ENCODE results near the gene PDXDC1.
A peak's percentile ranks its signal among the peaks of the same experiment; 100 is the strongest.
"Not testable (repeated sequence)": the region's sequence is repeated elsewhere in the genome, so short reads cannot be mapped to it uniquely, and the experiment has no call there.

The PDXDC1 gene

DNA sequence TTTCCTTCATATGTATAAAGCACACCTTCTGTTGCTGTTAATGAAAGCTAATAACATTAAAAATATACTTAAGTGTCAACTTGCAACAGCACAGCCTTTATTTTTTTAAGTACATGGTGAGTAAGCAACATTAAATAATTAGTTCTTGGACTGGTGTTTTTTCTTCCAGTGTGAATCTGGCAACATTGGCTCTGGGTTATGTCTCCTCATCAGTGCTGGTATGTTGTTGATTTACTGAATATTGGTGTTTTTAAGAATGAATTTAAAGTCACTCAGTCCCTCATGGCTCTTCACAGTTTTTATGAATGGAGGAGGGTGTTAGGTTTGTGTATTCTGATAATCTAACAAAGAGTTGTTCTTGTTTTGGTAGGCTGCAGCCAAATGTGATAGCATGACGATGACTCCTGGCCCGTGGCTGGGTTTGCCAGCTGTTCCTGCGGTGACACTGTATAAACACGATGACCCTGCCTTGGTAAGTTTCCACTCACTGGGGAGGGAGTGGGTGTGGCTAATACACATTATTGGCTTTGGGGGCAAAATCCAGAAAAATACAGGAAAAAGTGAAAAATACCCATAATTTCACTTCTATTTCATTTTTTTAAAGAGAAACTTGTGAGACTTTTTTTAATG, 42.2 kb downstream of the PDXDC1 start:
- H3K4me3 ChIP-seq (ENCODE audit: control insufficient read depth in 1 of 7, extremely low read depth in 1 of 7, insufficient read depth in 4 of 7, low read depth in 2 of 7, low read length in 6 of 7); POLR2A ChIA-PET; H3K27ac ChIP-seq (ENCODE audit: insufficient read depth in 1 of 2, low read depth in 1 of 2, low read length in 2 of 2, poor library complexity in 1 of 2, severe bottlenecking in 2 of 2); DNase-seq; H3K9me3 ChIP-seq (ENCODE audit: control extremely low read depth in 1 of 5, control insufficient read depth in 4 of 5, insufficient read depth in 2 of 5, low read depth in 1 of 5, low read length in 4 of 5); H3K27me3 ChIP-seq (replicated peaks in 2 of 5; ENCODE audit: control insufficient read depth in 4 of 5, insufficient read depth in 5 of 5, low read length in 4 of 5); CTCF ChIA-PET: not testable (repeated sequence)
- H3K36me3 ChIP-seq (ENCODE audit: control insufficient read depth in 4 of 4, insufficient read depth in 4 of 4, low read length in 3 of 4) = peaks cover 5 to 33% (median 6%) of the 10 kb centered on the region in 4 experiments
- no CpG with 5 or more reads among the region's 4 CpGs for WGBS (ENCODE audit: insufficient coverage)
- H3K4me1 ChIP-seq (ENCODE audit: control extremely low read depth in 1 of 4, control insufficient read depth in 4 of 4, insufficient read depth in 4 of 4, low read length in 3 of 4) = peaks cover 0 to 14% (median 10%) of the 10 kb centered on the region in 4 experiments

DNA sequence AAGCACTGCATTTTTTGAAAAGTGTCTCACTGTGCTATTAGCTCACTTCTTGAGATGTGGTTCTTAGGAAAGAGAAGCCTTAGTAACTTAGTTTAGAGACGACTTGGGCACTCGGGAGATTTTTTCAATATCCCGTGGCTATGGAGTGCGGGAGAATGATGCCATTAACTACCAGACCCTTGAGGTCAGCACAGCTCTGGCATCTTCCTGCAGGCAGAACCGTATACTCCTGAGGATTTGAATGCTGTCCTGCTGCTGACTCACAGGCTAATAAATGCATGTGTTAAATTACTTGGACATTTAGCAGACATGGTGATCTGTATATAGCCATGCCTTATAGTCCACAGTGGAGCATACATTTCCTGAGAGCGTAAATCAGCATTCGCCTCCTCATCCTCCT, 46.6 kb downstream of the PDXDC1 start:
- H3K4me1 ChIP-seq (ENCODE audit: control extremely low read depth in 1 of 4, control insufficient read depth in 4 of 4, insufficient read depth in 4 of 4, low read length in 3 of 4); H3K9me3 ChIP-seq (ENCODE audit: control extremely low read depth in 1 of 5, control insufficient read depth in 4 of 5, insufficient read depth in 2 of 5, low read depth in 1 of 5, low read length in 4 of 5); H3K27ac ChIP-seq (ENCODE audit: insufficient read depth in 1 of 2, low read depth in 1 of 2, low read length in 2 of 2, poor library complexity in 1 of 2, severe bottlenecking in 2 of 2); POLR2A ChIA-PET; H3K4me3 ChIP-seq (ENCODE audit: control insufficient read depth in 1 of 7, extremely low read depth in 1 of 7, insufficient read depth in 4 of 7, low read depth in 2 of 7, low read length in 6 of 7); DNase-seq; H3K27me3 ChIP-seq (replicated peaks in 2 of 5; ENCODE audit: control insufficient read depth in 4 of 5, insufficient read depth in 5 of 5, low read length in 4 of 5): not testable (repeated sequence)
- peaks cover 8 to 51% (median 25%) of the 10 kb centered on the region in 4 experiments for H3K36me3 ChIP-seq (ENCODE audit: control insufficient read depth in 4 of 4, insufficient read depth in 4 of 4, low read length in 3 of 4)
- WGBS (ENCODE audit: insufficient coverage) = 94% methylated on average over 6 of the region's 7 CpGs
- CTCF ChIA-PET = interaction anchor here (1.2 kb wide), 1 partner anchor 15 kb away, joined by 3 read pairs; no protein-coding TSS in a partner anchor

DNA sequence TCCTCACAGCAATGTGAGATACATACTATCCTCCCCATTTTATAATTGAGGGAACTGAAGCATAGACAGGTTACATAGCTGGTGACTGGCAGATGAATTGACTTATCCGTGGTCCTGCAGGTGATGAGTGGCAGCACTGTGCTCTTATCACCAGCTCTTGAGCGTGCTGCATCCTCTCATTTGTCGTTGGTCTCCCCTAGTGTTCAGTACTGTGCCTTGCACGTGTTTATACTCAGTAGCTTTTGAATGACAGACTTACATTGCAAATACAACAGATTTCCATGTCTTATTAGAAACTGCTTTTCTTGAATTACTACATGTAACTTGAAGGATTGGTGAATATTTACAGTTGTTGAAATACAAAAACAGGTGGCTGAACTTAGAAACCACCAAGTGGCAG, 47.4 kb downstream of the PDXDC1 start:
- H3K9me3 ChIP-seq (ENCODE audit: control extremely low read depth in 1 of 5, control insufficient read depth in 4 of 5, insufficient read depth in 2 of 5, low read depth in 1 of 5, low read length in 4 of 5); POLR2A ChIA-PET; H3K27me3 ChIP-seq (replicated peaks in 2 of 5; ENCODE audit: control insufficient read depth in 4 of 5, insufficient read depth in 5 of 5, low read length in 4 of 5); H3K4me3 ChIP-seq (ENCODE audit: control insufficient read depth in 1 of 7, extremely low read depth in 1 of 7, insufficient read depth in 4 of 7, low read depth in 2 of 7, low read length in 6 of 7); H3K4me1 ChIP-seq (ENCODE audit: control extremely low read depth in 1 of 4, control insufficient read depth in 4 of 4, insufficient read depth in 4 of 4, low read length in 3 of 4); H3K27ac ChIP-seq (ENCODE audit: insufficient read depth in 1 of 2, low read depth in 1 of 2, low read length in 2 of 2, poor library complexity in 1 of 2, severe bottlenecking in 2 of 2): not testable (repeated sequence)
- CTCF ChIA-PET = interaction anchor here (1.2 kb wide), 1 partner anchor 15 kb away, joined by 3 read pairs; no protein-coding TSS in a partner anchor
- DNase-seq = peak; percentile 80 to 94 (median 94)
- 37% methylated on average over 3 of the region's 4 CpGs for WGBS (ENCODE audit: insufficient coverage)
- peaks cover 7 to 50% (median 26%) of the 10 kb centered on the region in 4 experiments for H3K36me3 ChIP-seq (ENCODE audit: control insufficient read depth in 4 of 4, insufficient read depth in 4 of 4, low read length in 3 of 4)

- CTCF ChIA-PET; H3K9me3 ChIP-seq (ENCODE audit: control extremely low read depth in 1 of 5, control insufficient read depth in 4 of 5, insufficient read depth in 2 of 5, low read depth in 1 of 5, low read length in 4 of 5); H3K4me1 ChIP-seq (ENCODE audit: control extremely low read depth in 1 of 4, control insufficient read depth in 4 of 4, insufficient read depth in 4 of 4, low read length in 3 of 4); DNase-seq; POLR2A ChIA-PET; H3K27me3 ChIP-seq (replicated peaks in 2 of 5; ENCODE audit: control insufficient read depth in 4 of 5, insufficient read depth in 5 of 5, low read length in 4 of 5); H3K4me3 ChIP-seq (ENCODE audit: control insufficient read depth in 1 of 7, extremely low read depth in 1 of 7, insufficient read depth in 4 of 7, low read depth in 2 of 7, low read length in 6 of 7); H3K27ac ChIP-seq (ENCODE audit: insufficient read depth in 1 of 2, low read depth in 1 of 2, low read length in 2 of 2, poor library complexity in 1 of 2, severe bottlenecking in 2 of 2): not testable (repeated sequence)
- H3K36me3 ChIP-seq (ENCODE audit: control insufficient read depth in 4 of 4, insufficient read depth in 4 of 4, low read length in 3 of 4) = peaks cover 3 to 52% (median 29%) of the 10 kb centered on the region in 4 experiments
- WGBS (ENCODE audit: insufficient coverage) = 98% methylated on average over 10 of the region's 13 CpGs
These were observed 48.7 kb downstream of the PDXDC1 start for GRCh38 chr16:15023381-15024077.

DNA sequence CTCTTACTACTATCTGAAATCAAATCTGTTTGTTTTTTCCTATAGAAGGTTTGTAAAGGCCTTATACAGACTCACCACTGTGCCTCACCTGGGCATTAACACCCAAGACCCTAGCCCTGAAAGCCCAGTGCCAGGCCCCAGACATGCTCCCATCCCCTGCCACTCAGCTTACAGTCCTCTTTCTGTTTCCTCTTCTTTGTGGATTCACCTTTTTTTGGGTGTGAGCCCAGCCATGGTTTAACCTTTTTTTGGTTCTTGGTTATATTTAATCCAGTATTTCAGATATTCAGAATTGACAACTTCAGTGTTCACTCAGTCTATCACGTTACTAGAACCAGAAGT, 50.0 kb downstream of the PDXDC1 start:
- POLR2A ChIA-PET; H3K4me1 ChIP-seq (ENCODE audit: control extremely low read depth in 1 of 4, control insufficient read depth in 4 of 4, insufficient read depth in 4 of 4, low read length in 3 of 4); H3K9me3 ChIP-seq (ENCODE audit: control extremely low read depth in 1 of 5, control insufficient read depth in 4 of 5, insufficient read depth in 2 of 5, low read depth in 1 of 5, low read length in 4 of 5); CTCF ChIA-PET; H3K4me3 ChIP-seq (ENCODE audit: control insufficient read depth in 1 of 7, extremely low read depth in 1 of 7, insufficient read depth in 4 of 7, low read depth in 2 of 7, low read length in 6 of 7); H3K27ac ChIP-seq (ENCODE audit: insufficient read depth in 1 of 2, low read depth in 1 of 2, low read length in 2 of 2, poor library complexity in 1 of 2, severe bottlenecking in 2 of 2); H3K27me3 ChIP-seq (replicated peaks in 2 of 5; ENCODE audit: control insufficient read depth in 4 of 5, insufficient read depth in 5 of 5, low read length in 4 of 5); DNase-seq: not testable (repeated sequence)
- peaks cover 3 to 53% (median 30%) of the 10 kb centered on the region in 4 experiments for H3K36me3 ChIP-seq (ENCODE audit: control insufficient read depth in 4 of 4, insufficient read depth in 4 of 4, low read length in 3 of 4)
- WGBS (ENCODE audit: insufficient coverage) = no CpG with 5 or more reads among the region's 1 CpG

DNA sequence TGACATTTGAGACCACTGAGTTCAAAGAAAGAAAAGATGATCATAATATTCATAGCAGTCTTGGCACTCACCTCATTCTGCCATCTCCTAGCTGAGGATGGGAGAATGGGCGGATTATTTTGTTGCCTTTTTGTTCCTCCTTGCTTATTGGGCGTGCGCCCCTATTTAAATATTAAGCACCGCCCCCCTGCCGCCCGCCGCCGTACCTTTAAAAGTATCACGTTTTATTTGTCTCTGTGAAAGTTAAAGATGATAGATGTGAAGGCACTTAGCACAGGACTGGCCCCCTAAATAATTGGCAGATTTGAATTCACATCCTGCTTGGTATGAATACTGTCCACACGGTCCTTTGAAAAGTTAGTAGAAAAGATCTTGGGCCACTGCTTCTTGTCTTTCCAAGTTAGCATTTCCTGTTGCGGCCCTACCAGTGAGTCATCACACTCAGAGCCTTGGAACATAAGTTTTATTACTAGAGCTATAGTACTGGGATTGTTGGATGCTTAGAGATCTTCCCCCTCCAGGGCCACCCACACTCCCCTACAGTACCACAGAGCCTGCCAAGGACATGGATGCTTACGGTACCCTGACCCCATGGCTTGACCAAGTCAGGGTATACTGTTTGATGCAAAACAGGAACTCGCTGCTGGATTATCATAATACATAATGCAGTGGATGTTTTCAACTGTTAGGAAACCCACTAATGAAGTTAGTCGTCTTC, 50.6 kb downstream of the PDXDC1 start:
- DNase-seq = peak in 2 of 3 donors; percentile 8 to 17
- H3K9me3 ChIP-seq (ENCODE audit: control extremely low read depth in 1 of 5, control insufficient read depth in 4 of 5, insufficient read depth in 2 of 5, low read depth in 1 of 5, low read length in 4 of 5); H3K4me3 ChIP-seq (ENCODE audit: control insufficient read depth in 1 of 7, extremely low read depth in 1 of 7, insufficient read depth in 4 of 7, low read depth in 2 of 7, low read length in 6 of 7); H3K4me1 ChIP-seq (ENCODE audit: control extremely low read depth in 1 of 4, control insufficient read depth in 4 of 4, insufficient read depth in 4 of 4, low read length in 3 of 4); POLR2A ChIA-PET; H3K27me3 ChIP-seq (replicated peaks in 2 of 5; ENCODE audit: control insufficient read depth in 4 of 5, insufficient read depth in 5 of 5, low read length in 4 of 5); CTCF ChIA-PET; H3K27ac ChIP-seq (ENCODE audit: insufficient read depth in 1 of 2, low read depth in 1 of 2, low read length in 2 of 2, poor library complexity in 1 of 2, severe bottlenecking in 2 of 2): not testable (repeated sequence)
- WGBS (ENCODE audit: insufficient coverage) = 97% methylated on average over 9 of the region's 14 CpGs
- H3K36me3 ChIP-seq (ENCODE audit: control insufficient read depth in 4 of 4, insufficient read depth in 4 of 4, low read length in 3 of 4) = peaks cover 3 to 54% (median 30%) of the 10 kb centered on the region in 4 experiments

DNA sequence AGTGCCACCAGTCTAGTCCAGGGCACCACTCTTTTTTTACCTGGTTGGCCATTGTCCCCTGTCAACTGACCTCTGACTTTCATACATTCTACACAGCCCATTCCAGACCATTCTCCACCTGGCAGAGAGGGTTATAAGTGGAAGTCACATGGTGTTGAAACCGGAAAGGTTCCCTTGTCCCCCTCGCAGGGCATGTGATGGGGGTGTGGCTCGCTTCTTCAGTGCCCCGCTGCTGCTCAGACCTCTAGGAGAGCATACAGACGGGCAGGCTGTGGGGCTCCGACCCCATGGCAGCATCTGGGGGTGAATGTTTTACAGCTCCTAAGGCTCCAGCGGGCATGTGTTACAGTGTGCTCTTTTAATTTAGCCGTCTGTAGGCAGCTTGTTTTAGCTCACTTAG, 52.2 kb downstream of the PDXDC1 start:
- H3K4me1 ChIP-seq (ENCODE audit: control extremely low read depth in 1 of 4, control insufficient read depth in 4 of 4, insufficient read depth in 4 of 4, low read length in 3 of 4) = peaks cover 1 to 16% (median 11%) of the 10 kb centered on the region in 4 experiments
- DNase-seq; H3K27me3 ChIP-seq (replicated peaks in 2 of 5; ENCODE audit: control insufficient read depth in 4 of 5, insufficient read depth in 5 of 5, low read length in 4 of 5); POLR2A ChIA-PET; H3K27ac ChIP-seq (ENCODE audit: insufficient read depth in 1 of 2, low read depth in 1 of 2, low read length in 2 of 2, poor library complexity in 1 of 2, severe bottlenecking in 2 of 2); H3K4me3 ChIP-seq (ENCODE audit: control insufficient read depth in 1 of 7, extremely low read depth in 1 of 7, insufficient read depth in 4 of 7, low read depth in 2 of 7, low read length in 6 of 7); CTCF ChIA-PET; H3K9me3 ChIP-seq (ENCODE audit: control extremely low read depth in 1 of 5, control insufficient read depth in 4 of 5, insufficient read depth in 2 of 5, low read depth in 1 of 5, low read length in 4 of 5): not testable (repeated sequence)
- WGBS (ENCODE audit: insufficient coverage) = no CpG with 5 or more reads among the region's 8 CpGs
- peaks cover 3 to 60% (median 34%) of the 10 kb centered on the region in 4 experiments for H3K36me3 ChIP-seq (ENCODE audit: control insufficient read depth in 4 of 4, insufficient read depth in 4 of 4, low read length in 3 of 4)
